ENCODE measurements around the gene FAM89A. TPM values are rescaled to one million over a fixed set of nuclear protein-coding genes. Genes with fewer than 3 reads are reported as not detected.
A peak's percentile ranks its signal among the peaks of the same experiment; 100 is the strongest.
"Not testable (repeated sequence)": the region's sequence is repeated elsewhere in the genome, so short reads cannot be mapped to it uniquely, and the experiment has no call there.

Gene FAM89A
- total RNA-seq, 1 donor from 2014 or later = 20.3 TPM

DNA sequence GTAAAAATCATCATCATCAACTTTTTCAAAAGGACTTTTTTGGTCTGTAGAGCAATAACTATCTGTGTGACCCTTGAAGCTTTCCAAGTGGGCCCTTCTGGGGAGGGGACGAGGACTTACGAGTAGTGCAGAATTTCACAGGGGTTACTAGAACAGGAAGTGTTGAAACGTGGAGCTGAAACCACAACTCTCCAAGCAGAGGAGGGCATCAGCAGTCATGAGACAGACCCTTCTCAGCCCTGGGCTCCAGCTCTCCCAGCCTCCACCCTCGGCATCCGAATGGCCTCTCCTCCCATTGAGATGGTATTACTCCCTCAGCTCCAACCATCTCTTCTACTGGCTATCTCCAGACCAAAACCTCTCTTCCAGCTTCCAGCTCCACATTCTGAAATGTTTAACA is 3.6 kb downstream of the FAM89A start:
- Mint-ChIP-seq H3K27ac (no peak overlapping the region), H3K4me3 (no peak overlapping the region), H3K36me3 (ENCODE audit: low read depth) (peaks cover 6% of the 10 kb centered on the region), H3K4me1 (peaks cover 27% of the 10 kb centered on the region), H3K9me3 (no peaks in the 10 kb centered on the region), H3K27me3 (peaks cover 3% of the 10 kb centered on the region)
- intact Hi-C loops (cut with micrococcal nuclease) = loop anchor here (10.0 kb wide), 1 partner anchor 178 kb away; no protein-coding TSS in a partner anchor
- no peak for DNase-seq

DNA sequence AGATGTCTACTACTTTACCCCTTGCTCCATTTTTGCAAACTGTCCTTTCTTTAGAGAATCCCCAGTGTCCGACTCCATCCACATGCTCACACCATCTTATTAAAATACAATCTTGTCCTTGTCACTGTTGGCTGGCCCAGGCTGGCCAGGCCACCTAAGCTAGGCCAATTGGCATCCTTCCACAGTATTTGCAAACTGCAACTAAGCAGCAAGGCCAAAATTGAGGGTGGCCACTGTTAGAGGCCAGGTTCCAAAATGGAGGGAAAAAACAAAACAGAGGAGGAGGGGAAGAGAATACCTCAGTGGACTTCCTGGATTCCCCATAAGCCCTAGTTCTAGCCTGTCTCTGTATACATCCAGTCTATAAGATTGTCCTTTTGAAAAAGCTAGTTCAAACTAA is 4.3 kb downstream of the FAM89A start:
- DNase-seq = no peak
- H3K9me3 Mint-ChIP-seq = no peaks in the 10 kb centered on the region
- H3K4me3 Mint-ChIP-seq = no peak overlapping the region
- intact Hi-C loops (cut with micrococcal nuclease) = loop anchor here (10.0 kb wide), 1 partner anchor 179 kb away; no protein-coding TSS in a partner anchor
- H3K36me3 Mint-ChIP-seq (ENCODE audit: low read depth) = peaks cover 6% of the 10 kb centered on the region
- no peaks in the 10 kb centered on the region for H3K27me3 Mint-ChIP-seq
- no peak overlapping the region for H3K27ac Mint-ChIP-seq
- peaks cover 24% of the 10 kb centered on the region for H3K4me1 Mint-ChIP-seq

DNA sequence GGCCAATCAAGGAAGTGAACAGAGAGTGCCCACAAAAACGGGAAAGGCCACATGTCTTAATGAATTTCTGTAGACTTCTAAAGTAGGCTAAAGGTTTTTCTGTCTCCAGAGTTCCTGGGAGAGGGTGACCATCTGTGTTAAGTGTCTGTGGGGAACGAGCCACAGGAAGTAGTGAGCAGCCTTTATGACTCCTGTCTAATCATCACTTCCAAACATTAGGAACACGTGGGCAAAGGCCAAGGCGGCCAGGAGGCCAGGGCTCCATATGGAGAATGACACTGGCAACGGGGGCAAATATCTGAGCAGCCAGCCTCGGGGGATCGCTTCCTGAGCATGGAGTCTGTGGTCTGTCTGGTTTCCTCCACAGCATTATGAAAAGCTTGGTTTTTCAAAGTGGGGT is 7.1 kb downstream of the FAM89A start:
- Mint-ChIP-seq H3K4me3 (no peak overlapping the region), H3K4me1 (peaks cover 23% of the 10 kb centered on the region), H3K9me3 (no peaks in the 10 kb centered on the region), H3K27me3 (no peaks in the 10 kb centered on the region), H3K27ac (no peak overlapping the region), H3K36me3 (ENCODE audit: low read depth) (peaks cover 8% of the 10 kb centered on the region)
- DNase-seq = no peak
- intact Hi-C loops (cut with micrococcal nuclease) = loop anchor here (10.0 kb wide), 1 partner anchor 182 kb away; no protein-coding TSS in a partner anchor

DNA sequence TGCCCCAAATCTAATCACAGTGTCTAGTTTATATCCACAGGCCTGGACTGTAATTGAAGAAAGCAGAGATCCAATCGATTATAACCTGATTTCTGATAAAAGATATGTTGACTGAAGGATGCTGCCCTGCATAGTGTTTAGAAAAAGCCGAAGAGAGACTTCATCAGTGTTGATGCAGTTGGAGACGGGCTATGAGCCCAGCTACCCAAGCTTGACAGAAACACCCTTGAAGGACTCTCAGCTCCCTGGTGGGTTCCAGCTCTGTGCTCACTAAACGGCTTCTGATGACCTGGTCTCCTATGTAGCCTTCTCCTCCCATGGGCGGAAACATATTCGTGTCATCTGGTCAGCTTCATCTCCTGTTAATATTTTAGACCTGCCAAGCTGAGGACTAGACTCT is 10.2 kb downstream of the FAM89A start:
- DNase-seq = no peak
- Mint-ChIP-seq H3K9me3 (no peaks in the 10 kb centered on the region), H3K27ac (no peak overlapping the region), H3K4me3 (no peak overlapping the region), H3K36me3 (ENCODE audit: low read depth) (peaks cover 2% of the 10 kb centered on the region), H3K4me1 (peaks cover 7% of the 10 kb centered on the region), H3K27me3 (no peaks in the 10 kb centered on the region)
- intact Hi-C loops (cut with micrococcal nuclease) = loop anchor here (10.0 kb wide), 1 partner anchor 185 kb away; no protein-coding TSS in a partner anchor

DNA sequence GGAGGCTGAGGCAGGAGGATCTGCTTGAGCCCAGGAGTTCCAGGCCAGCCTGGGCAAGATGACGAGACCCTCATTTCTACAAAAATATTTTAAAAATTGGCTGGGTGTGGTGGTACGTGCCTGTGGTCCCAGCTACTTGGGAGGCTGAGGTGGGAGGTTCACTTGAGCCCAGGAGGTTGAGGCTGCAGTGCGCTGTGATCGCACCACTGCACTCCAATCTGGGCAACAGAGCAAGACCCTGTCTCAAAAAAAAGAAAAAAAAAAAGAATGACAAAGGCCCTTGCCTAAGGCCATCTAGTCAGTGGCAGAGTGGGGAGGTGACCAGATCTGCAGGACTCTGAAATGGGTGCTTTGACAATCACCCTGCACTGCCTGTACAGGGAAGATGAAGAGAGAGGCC is 10.8 kb downstream of the FAM89A start:
- DNase-seq; H3K4me1 Mint-ChIP-seq; H3K4me3 Mint-ChIP-seq; H3K36me3 Mint-ChIP-seq (ENCODE audit: low read depth); intact Hi-C loops (cut with micrococcal nuclease); H3K9me3 Mint-ChIP-seq; H3K27ac Mint-ChIP-seq; H3K27me3 Mint-ChIP-seq: not testable (repeated sequence)

DNA sequence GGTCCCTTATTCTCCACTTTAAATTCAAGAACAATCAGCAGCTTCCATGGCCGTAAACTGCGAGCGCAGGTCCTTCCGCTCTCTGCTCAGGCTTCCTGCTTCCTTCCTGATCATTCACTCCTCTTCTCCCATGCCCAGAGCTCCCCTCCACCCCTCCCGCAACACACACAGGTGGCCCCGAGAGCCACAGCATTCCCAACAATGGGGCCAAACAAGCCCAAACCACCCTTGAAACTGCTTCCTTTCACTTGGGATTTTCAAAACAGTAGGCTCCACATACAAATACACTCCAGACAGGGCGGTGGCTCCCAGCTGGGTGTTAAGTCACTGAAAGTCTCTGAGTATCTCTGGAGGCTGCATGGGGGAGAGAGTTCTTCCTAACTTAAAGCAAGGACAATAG is 11.4 kb downstream of the FAM89A start:
- no peak overlapping the region for H3K27ac Mint-ChIP-seq

DNA sequence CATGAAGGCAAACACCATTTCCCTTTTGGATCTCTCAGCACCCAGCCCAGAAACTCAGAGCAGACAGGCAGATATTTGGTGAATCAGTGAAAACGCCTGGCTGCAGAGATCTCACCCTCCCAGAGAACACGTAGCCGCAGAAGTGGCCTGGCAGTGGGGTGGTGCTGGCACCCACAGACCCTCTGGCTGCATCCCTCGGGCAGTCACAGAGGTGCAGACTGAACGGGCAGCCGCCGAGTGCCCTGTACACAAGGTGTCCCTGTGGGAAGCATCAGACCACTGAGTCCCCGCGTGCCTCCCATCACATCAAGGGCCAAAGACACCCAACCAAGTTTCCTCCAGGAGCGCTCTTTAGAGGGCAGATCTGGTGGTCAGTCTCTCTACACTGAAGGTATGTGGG is 12.1 kb downstream of the FAM89A start:
- Mint-ChIP-seq H3K9me3 (no peaks in the 10 kb centered on the region), H3K36me3 (ENCODE audit: low read depth) (peaks cover 2% of the 10 kb centered on the region), H3K4me1 (peaks cover 7% of the 10 kb centered on the region), H3K27ac (no peak overlapping the region), H3K4me3 (no peak overlapping the region), H3K27me3 (no peaks in the 10 kb centered on the region)
- no peak for DNase-seq
- intact Hi-C loops (cut with micrococcal nuclease) = no loop called here

More for the DNA sequence above, 11.4 kb downstream of the FAM89A start:
- H3K4me3 Mint-ChIP-seq = no peak overlapping the region
- peaks cover 2% of the 10 kb centered on the region for H3K36me3 Mint-ChIP-seq (ENCODE audit: low read depth)
- H3K4me1 Mint-ChIP-seq = peaks cover 8% of the 10 kb centered on the region
- no peaks in the 10 kb centered on the region for H3K9me3 Mint-ChIP-seq
- H3K27me3 Mint-ChIP-seq = no peaks in the 10 kb centered on the region
- DNase-seq = no peak
- intact Hi-C loops (cut with micrococcal nuclease) = no loop called here

DNA sequence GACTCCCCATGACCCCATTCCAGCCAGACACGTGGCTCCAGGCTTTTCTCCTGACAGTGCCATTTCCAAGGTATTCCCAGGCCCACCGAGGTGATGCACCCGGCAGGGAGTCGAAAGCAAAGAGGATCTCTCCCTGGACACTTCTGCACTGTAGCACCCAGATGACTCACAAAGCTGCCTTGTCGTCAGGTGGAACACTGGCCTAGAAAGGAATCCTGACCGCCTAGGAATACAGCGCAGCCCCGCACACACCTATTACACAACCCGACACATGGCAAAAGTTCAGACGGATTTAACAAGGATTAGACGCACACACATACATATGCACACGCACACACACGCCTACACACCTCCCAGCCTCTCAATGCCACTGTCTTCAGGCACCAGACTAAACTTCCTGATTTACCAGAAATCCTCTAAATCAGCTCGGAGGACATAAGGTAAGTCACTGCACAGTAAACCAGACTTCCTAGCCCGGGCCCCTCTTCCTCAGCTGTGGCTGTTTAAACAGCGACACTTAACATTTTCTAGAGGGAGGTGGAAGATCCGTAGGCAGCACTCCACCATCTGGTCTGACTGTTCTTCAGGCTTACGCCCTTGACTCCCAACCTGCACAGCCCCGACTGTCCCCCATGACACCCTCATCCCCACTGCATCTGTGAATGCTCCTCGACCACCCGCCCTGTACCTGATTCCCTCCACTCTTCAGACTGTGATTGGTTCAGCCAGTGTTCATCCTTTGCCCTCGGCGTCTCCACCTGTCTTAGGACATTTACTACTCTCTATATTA is 12.7 kb downstream of the FAM89A start:
- H3K36me3 Mint-ChIP-seq (ENCODE audit: low read depth) = peaks cover 2% of the 10 kb centered on the region
- H3K4me1 Mint-ChIP-seq = peaks cover 6% of the 10 kb centered on the region
- no peak for DNase-seq
- no peaks in the 10 kb centered on the region for H3K27me3 Mint-ChIP-seq
- peak overlapping the region; percentile 49 for H3K27ac Mint-ChIP-seq
- intact Hi-C loops (cut with micrococcal nuclease) = no loop called here
- no peaks in the 10 kb centered on the region for H3K9me3 Mint-ChIP-seq
- no peak overlapping the region for H3K4me3 Mint-ChIP-seq

DNA sequence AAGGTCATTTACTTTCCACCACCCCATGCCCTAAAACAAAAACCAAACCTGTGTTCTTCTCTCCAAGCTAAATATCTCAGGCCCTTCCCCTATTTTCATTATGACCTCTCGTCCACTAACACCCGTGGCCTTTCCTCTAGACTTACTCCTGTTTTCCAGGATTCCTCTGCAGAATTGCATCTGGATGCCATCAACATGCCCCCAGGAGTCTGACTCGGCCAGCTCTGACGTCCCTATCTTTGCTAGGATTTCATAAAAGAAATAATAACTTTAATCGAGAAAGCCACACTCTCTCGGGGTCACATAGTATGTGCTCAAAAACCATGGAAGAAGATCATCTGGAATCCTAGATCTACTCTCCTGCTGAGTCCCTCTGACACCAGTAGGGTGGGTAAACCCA is 13.5 kb downstream of the FAM89A start:
- H3K4me1 Mint-ChIP-seq = peaks cover 6% of the 10 kb centered on the region
- no peaks in the 10 kb centered on the region for H3K27me3 Mint-ChIP-seq
- no peak for DNase-seq
- no peaks in the 10 kb centered on the region for H3K9me3 Mint-ChIP-seq
- intact Hi-C loops (cut with micrococcal nuclease) = no loop called here
- H3K27ac Mint-ChIP-seq = no peak overlapping the region
- H3K4me3 Mint-ChIP-seq = no peak overlapping the region
- H3K36me3 Mint-ChIP-seq (ENCODE audit: low read depth) = peaks cover 2% of the 10 kb centered on the region

DNA sequence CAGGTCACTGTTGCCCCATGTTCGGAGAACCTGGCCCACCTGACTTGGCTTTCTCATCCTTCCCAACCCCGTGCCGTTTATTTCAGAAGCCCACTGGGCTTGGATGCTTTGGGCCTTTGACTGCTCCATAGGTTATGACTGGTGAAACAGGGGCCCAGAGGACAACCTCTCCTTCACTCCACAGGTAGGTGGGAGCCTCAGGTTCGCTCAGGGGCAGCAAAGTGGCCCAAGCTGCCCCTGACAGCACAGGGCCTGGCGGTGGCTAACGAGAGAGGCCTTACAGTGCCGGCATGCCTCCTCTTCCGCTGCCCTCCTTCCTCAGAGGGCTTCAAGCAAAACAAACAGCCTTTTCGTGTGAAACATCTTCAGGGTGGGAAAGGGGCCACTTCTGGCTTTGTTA is 16.9 kb downstream of the FAM89A start:
- DNase-seq = no peak
- peaks cover 5% of the 10 kb centered on the region for H3K36me3 Mint-ChIP-seq (ENCODE audit: low read depth)
- H3K9me3 Mint-ChIP-seq = no peaks in the 10 kb centered on the region
- no peak overlapping the region for H3K27ac Mint-ChIP-seq
- intact Hi-C loops (cut with micrococcal nuclease) = no loop called here
- H3K27me3 Mint-ChIP-seq = no peaks in the 10 kb centered on the region
- no peak overlapping the region for H3K4me3 Mint-ChIP-seq
- H3K4me1 Mint-ChIP-seq = peaks cover 14% of the 10 kb centered on the region

DNA sequence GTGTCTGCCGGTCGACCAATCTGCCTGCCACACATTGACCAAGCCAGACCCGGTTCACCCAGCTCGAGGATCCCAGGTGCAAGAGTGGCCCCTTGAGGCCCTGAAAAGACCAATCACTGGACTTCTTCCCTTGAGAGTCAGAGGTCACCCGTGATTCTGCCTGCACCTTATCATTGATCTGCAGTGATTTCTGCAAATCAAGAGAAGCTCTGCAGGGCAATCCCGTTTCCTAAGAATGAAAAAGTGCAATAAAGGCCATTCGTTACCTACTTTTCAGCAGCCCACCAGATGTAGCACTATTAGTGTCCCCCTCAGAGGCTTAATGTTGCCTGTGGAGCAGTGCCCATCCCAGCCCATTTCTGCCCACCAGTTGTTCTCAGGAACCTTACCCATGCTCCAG is 17.5 kb downstream of the FAM89A start:
- H3K36me3 Mint-ChIP-seq (ENCODE audit: low read depth); DNase-seq; H3K27me3 Mint-ChIP-seq; H3K4me3 Mint-ChIP-seq; H3K9me3 Mint-ChIP-seq; intact Hi-C loops (cut with micrococcal nuclease); H3K27ac Mint-ChIP-seq: not testable (repeated sequence)
- peaks cover 14% of the 10 kb centered on the region for H3K4me1 Mint-ChIP-seq

DNA sequence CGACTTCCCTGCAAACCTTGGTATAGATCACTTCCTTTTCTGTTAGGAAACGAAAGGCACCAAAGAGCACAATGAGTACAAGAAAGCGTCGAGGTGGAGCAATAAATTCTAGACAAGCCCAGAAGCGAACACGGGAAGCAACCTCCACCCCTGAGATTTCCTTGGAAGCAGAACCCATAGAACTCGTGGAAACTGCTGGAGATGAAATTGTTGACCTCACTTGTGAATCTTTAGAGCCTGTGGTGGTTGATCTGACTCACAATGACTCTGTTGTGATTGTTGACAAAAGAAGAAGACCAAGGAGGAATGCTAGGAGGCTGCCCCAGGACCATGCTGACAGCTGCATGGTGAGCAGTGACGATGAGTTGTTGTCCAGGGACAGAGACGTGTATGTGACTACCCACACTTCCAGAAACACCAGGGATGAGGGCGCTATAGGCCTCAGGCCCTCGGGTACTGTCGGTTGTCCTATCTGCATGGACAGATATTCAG is 18.5 kb downstream of the FAM89A start:
- H3K4me1 Mint-ChIP-seq = peaks cover 12% of the 10 kb centered on the region
- intact Hi-C loops (cut with micrococcal nuclease) = no loop called here
- no peaks in the 10 kb centered on the region for H3K27me3 Mint-ChIP-seq
- DNase-seq = no peak
- peaks cover 5% of the 10 kb centered on the region for H3K36me3 Mint-ChIP-seq (ENCODE audit: low read depth)
- no peak overlapping the region for H3K27ac Mint-ChIP-seq
- no peaks in the 10 kb centered on the region for H3K9me3 Mint-ChIP-seq
- H3K4me3 Mint-ChIP-seq = no peak overlapping the region

DNA sequence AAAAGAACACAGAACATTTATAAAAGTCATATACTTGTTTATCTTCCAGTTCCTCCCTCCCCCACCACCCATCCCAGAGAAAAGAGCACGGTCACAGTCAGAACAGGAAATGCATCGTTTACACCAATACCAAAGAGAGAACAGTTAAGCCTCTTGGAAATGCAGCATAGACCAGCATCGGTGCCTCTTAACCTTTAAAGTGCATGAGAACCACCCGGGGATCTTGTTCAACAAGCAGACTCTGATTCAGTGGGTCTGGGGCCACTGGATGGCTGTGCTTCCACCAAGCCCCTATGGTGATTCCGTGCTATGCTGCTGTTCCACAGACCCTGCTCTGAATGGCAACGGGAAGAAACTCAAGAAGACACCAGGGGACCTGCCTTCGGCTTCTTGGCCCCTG is 19.2 kb downstream of the FAM89A start:
- peak overlapping the region; percentile 60 for H3K4me3 Mint-ChIP-seq
- no peaks in the 10 kb centered on the region for H3K9me3 Mint-ChIP-seq
- H3K27ac Mint-ChIP-seq = peak overlapping the region; percentile 42
- DNase-seq = no peak
- intact Hi-C loops (cut with micrococcal nuclease) = no loop called here
- peaks cover 5% of the 10 kb centered on the region for H3K36me3 Mint-ChIP-seq (ENCODE audit: low read depth)
- H3K27me3 Mint-ChIP-seq = no peaks in the 10 kb centered on the region
- H3K4me1 Mint-ChIP-seq = peaks cover 12% of the 10 kb centered on the region

DNA sequence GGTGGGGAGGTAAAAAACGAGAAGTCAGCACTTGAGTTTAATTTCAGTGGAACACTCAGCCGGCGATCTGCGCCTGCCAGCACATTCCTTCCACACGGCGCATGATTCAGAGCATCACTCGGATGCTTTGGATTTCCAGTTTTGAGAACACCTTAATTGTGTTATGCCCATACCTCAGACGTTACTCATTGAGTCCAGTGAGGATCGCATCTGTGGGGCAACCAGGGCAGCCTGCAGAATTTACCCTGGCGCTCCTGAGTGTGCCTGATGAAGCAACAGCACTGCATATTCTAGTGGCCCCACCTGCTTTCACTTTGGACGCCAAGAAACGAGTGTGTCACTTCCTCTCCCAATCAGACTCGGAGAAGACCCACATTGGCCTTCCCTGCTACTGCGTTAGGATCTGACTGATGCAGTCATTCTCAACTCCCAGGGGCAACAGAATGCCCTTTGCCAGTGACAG is 19.9 kb downstream of the FAM89A start:
- no peaks in the 10 kb centered on the region for H3K27me3 Mint-ChIP-seq
- no peaks in the 10 kb centered on the region for H3K9me3 Mint-ChIP-seq
- H3K36me3 Mint-ChIP-seq (ENCODE audit: low read depth) = peaks cover 5% of the 10 kb centered on the region
- H3K27ac Mint-ChIP-seq = peak overlapping the region; percentile 42
- DNase-seq = peak; percentile 72
- intact Hi-C loops (cut with micrococcal nuclease) = no loop called here
- peaks cover 12% of the 10 kb centered on the region for H3K4me1 Mint-ChIP-seq
- H3K4me3 Mint-ChIP-seq = peak overlapping the region; percentile 60
